ENCODE data around the gene WNT2B. TPM values are rescaled to one million over a fixed set of nuclear protein-coding genes. Genes with fewer than 3 reads are reported as not detected.

The WNT2B gene
- total and polyA plus RNA-seq, 9 of the 15 experiments (the other 6 are each of a cell fraction or from before 2014, with no cell fraction given), result 0.02 to 0.06 (median 0.04) TPM; not detected in 3

- TF ChIP-seq ZC3H4 (CRISPR knock-in tag; IDR thresholded peaks at IDR 0.05; ENCODE audit: borderline replicate concordance) (no peak), GABPB2 (CRISPR knock-in tag; conservative IDR thresholded peaks at IDR 0.05) (no peak), CEBPZ (IDR thresholded peaks at IDR 0.05; ENCODE audit: borderline replicate concordance, low read depth, low read length) (no peak), GATAD2B (IDR thresholded peaks at IDR 0.05; ENCODE audit: borderline replicate concordance) (peak; percentile 85; the same call in 1 of the 2 replicates), THRB (CRISPR knock-in tag; conservative IDR thresholded peaks at IDR 0.05) (no peak), ZZZ3 (IDR thresholded peaks at IDR 0.05) (no peak), AFF1 (IDR thresholded peaks at IDR 0.05; ENCODE audit: low read depth in 1 of 2, partially characterized antibody in 2 of 2) (peak in 1 of 2 experiments; percentile 52), MTA2 (IDR thresholded peaks at IDR 0.05; ENCODE audit: low read depth) (no peak; the same call in 1 of the 2 replicates), REST (IDR thresholded peaks at IDR 0.05; ENCODE audit: borderline replicate concordance) (0 out of 2 replicates have a peak, but pooled peaks have one; percentile 3), REST (CRISPR knock-in tag; IDR thresholded peaks at IDR 0.05; ENCODE audit: low read depth) (no peak)
Measured at GRCh38 chr1:112575154-112575804, 66.5 kb downstream of the WNT2B start (continued).

Measured in K562 (cell line).